ENCODE results near the gene UBL4A.

Gene UBL4A

GRCh38 chrX:154460326-154460725 lies 26.1 kb downstream of the UBL4A start:
- DNase-seq: no peak

- DNase-seq: no peak
Measured at GRCh38 chrX:154459832-154460231, 26.6 kb downstream of the UBL4A start.

- DNase-seq: no peak
Measured at GRCh38 chrX:154458954-154459778, 27.2 kb downstream of the UBL4A start.

GRCh38 chrX:154458116-154458953 lies 28.1 kb downstream of the UBL4A start, which contains the start of gene PLXNA3:
Gene PLXNA3, plus strand, starts transcription at chrX:154458281. Its CDS starts 1,903 bp downstream, at chrX:154460184.
- DNase-seq: no peak

- DNase-seq: no peak
Measured at GRCh38 chrX:154457491-154458115, 28.8 kb downstream of the UBL4A start.

GRCh38 chrX:154452823-154453222 lies 33.6 kb downstream of the UBL4A start:
- no peak for DNase-seq

GRCh38 chrX:154450312-154450711 lies 36.1 kb downstream of the UBL4A start:
- DNase-seq: no peak

GRCh38 chrX:154449618-154450017 lies 36.8 kb downstream of the UBL4A start:
- DNase-seq: no peak

- no peak for DNase-seq
Measured at GRCh38 chrX:154448484-154448883, 37.9 kb downstream of the UBL4A start.

GRCh38 chrX:154446430-154446829 lies 40.0 kb downstream of the UBL4A start:
- DNase-seq: no peak

- DNase-seq: no peak
Measured at GRCh38 chrX:154445776-154446175, 40.6 kb downstream of the UBL4A start.

GRCh38 chrX:154444755-154445246 lies 41.6 kb downstream of the UBL4A start:
- no peak for DNase-seq

- peak; percentile 48 for DNase-seq
Measured at GRCh38 chrX:154443992-154444754, 42.2 kb downstream of the UBL4A start, which contains the start of gene FAM50A. Gene FAM50A, plus strand, starts transcription at chrX:154444141. Its CDS starts 95 bp downstream, at chrX:154444236.

GRCh38 chrX:154443479-154443910 lies 42.9 kb downstream of the UBL4A start:
- DNase-seq: no peak

GRCh38 chrX:154441984-154442707 lies 44.3 kb downstream of the UBL4A start:
- no peak for DNase-seq

- no peak for DNase-seq
Measured at GRCh38 chrX:154441564-154441963, 44.9 kb downstream of the UBL4A start.

- DNase-seq: no peak
Measured at GRCh38 chrX:154440623-154441357, 45.6 kb downstream of the UBL4A start.

- DNase-seq: no peak
Measured at GRCh38 chrX:154439841-154440240, 46.6 kb downstream of the UBL4A start.

GRCh38 chrX:154437971-154438893 lies 48.2 kb downstream of the UBL4A start:
- DNase-seq: no peak

Data from NCI-H2107 (cell line).